CD4-positive, alpha-beta T cell treated with Interleukin-4 for 1 hour (primary cell): ENCODE results near the gene ASB14.
"Not testable (repeated sequence)": the region's sequence is repeated elsewhere in the genome, so short reads cannot be mapped to it uniquely, and the experiment has no call there.

Source experiments
- DNase-seq, 2 donors: peaks; one replicate each; pipeline ENCODE4 v3.0.0-alpha.2; 2020 to 2022

ASB14 gene

DNA sequence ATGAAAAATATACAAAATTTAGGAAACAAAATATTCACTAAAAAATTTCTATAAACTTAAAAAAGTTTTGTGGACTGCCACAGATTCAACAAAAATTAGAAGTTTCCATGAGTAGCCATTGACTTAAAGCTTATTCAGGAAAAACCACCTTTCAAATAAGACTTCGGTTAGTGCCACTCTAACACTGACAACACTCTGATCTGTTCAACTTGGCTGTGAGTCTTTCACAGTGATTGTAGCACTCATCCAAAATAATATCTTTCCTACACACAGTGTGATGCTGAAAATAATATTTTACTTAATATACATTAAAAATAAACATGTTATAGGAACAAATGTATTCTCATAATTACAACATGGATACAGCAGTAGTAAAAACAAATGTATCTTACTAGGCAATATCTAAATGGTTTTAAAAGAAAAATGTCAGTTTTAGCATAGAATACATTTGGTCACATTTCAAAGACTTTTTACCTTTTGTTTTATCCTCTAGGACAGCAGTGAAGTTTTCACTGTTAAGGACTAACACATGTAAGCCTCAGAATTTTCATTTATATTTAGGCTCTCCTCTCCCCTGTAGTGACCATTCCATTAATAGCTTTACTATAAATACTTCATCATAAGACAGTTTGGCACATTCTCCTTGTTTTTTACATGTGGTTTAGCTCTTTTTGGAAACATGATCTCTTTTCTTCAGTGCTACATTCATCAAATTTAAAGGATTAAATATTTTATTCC, at the start of gene ASB14:
Gene ASB14 (minus strand): TSS at position 527 of the 738 bp plus-strand sequence. CDS start 652 bp downstream, outside the sequence.
- no peak for DNase-seq

GRCh38 chr3:57339071-57339642, 46.7 kb upstream of the ASB14 start:
- DNase-seq = not testable (repeated sequence)

GRCh38 chr3:57338272-57339070, 46.0 kb upstream of the ASB14 start:
- DNase-seq = not testable (repeated sequence)

DNA sequence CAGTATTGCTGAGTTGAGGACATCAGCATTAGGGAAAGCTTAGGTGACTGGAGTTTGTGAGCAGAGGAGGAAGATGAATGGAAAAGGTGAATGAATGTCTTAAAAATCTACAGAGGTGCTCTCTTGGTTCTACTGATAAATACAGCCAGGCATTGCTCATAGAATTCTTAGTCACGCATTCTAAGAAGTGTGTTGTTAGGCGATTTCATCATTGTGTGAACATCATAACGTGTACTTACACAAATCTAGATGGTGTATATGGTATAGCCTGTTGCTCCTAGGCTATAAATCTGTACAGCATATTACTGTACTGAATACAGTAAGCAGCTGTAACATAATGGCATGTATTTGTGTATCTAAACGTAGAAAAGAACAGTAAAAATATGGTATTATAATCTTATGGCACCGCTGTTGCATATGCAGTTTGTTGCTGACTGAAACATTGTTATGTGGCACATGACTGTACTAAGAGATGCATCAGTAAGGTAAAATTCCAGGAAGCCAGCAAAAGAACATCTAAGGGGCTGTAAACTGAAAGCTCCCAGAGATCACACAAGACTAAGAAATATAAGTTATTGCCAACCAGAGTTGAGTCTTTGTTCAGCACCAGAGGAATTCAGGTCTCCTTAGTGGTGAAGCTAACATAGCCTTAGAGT, 42.9 kb upstream of the ASB14 start:
- no peak for DNase-seq

- DNase-seq = no peak
Measured at GRCh38 chr3:57331078-57331610, 38.7 kb upstream of the ASB14 start.

DNA sequence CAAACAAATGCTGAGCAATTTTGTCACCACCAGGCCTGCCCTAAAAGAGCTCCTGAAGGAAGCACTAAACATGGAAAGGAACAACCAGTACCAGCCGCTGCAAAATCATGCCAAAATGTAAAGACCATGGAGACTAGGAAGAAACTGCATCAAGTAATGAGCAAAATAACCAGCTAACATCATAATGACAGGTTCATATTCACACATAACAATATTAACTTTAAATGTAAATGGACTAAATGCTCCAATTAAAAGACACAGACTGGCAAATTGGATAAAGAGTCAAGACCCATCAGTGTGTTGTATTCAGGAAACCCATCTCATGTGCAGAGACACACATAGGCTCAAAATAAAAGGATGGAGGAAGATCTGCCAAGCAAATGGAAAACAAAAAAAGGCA, 34.0 kb upstream of the ASB14 start:
- not testable (repeated sequence) for DNase-seq

GRCh38 chr3:57314204-57314603, 21.7 kb upstream of the ASB14 start:
- DNase-seq = no peak

DNA sequence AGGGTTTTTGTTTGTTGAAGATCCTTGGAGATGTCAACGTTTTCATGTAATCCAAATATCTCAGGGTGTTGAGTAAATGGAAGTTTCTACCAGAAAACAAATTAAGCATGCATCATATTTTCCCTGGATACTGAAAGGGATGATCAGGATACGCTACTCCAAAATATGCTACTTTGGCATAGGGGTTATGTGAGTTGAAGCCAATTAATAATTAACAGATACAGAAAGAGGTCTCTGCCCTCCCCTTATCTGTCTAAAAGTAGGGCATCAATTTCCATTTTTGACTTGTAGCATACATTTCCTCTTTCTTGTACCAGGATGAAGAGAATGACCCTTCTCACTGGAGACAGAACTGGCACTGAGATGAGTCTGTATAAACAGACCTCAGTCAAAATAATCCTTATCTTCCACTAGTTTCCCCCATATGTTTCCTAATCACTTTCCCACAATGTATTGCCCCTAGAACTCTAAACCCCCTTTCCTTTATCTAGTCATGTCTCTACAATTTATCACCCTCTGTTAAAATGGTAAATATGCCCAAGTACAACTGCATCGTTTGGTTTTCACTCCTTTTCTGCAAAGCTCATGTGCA, 17.4 kb upstream of the ASB14 start:
- DNase-seq = no peak

- DNase-seq = not testable (repeated sequence)
Measured at GRCh38 chr3:57303520-57303919, 11.0 kb upstream of the ASB14 start.

- no peak for DNase-seq
Measured at GRCh38 chr3:57298041-57298440, 5.6 kb upstream of the ASB14 start.

DNA sequence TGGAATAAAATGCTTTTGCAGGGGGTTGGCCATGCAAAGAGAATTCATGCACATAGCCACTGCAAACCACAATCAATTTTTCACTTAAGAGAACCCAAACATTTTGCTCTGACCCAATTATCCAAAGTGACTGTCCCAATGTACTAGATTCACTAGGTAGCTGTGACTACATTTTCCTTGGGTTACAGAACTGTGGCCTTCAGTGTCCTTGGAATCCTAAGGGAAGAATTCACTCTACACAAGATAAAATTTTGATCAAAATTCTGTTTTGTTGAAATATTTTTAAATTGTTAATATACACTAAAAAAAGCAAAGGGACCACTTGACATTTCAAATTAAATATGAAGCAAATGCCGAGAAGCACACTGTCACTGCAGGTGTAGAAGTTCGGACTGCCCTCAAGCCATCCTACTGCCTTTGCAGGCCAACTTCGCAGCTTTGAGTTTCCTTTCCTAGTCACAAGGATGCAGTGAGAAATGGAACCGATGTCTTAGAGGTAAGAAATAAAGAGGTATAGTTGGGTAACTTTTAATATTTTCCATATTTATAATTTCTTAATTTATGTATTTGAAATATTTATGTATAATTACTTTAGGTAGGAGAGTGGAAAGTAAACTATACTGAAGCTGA, 527 bp upstream of the ASB14 start:
- no peak for DNase-seq

- DNase-seq = no peak
Measured at GRCh38 chr3:57288403-57288802, 4.1 kb downstream of the ASB14 start.

- no peak for DNase-seq
Measured at GRCh38 chr3:57287205-57287604, 5.3 kb downstream of the ASB14 start.

DNA sequence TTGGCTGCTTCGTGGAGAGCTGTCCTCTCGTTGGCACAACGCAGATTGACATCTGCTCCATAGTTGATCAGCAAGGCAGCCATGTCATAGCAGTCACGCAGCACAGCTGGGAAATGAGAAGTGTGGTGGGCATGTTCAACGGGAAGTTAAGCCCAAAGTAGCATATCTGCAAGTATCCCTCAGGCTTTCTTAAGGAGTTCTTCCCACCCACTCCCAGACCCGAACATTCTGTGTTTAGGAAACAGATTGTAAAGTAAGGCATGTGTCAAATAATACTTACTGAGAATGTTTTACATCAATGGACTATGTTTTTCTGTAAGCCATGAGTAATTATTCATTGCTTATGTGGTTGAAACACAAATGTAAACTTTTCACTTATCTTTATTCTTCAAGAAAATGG, 9.2 kb downstream of the ASB14 start:
- DNase-seq = no peak

DNA sequence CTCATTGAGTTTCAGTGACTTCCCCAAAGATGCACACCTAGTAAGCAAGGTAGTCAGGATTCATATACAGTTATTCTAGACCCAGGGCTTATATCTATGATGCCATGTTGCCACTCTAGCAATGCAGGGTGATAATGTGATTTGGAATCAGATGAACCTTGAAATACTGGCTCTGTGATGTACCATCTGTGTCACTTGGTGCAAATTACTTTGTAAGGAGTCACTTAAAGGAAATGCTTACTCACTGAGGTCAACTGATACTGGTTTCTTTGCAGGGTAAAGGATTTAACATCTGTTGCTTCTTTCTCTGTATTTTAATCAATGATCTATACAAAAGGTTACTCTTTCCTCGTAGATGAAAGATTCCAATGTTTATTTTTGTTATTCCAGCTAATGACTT, 10.8 kb downstream of the ASB14 start:
- DNase-seq = no peak

DNA sequence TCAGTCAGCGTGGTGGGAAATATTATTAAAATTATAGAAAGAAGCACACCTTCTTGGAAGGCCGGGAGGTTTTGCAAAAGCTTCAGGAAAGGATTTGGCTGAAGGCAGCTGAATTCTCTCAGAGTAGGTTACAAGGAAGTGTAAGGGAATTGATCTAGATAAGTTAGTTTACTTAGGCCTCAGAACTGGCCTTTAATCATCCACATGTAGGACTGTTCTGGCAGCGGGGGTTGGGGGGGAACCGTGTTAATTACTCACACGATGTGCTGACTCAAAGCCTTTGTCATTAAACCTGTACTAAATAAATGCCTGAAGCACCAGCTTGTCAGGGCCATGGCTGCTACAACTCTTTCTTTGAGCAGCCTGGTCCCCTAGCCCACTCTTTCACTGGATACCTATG, 12.8 kb downstream of the ASB14 start:
- DNase-seq = no peak

DNA sequence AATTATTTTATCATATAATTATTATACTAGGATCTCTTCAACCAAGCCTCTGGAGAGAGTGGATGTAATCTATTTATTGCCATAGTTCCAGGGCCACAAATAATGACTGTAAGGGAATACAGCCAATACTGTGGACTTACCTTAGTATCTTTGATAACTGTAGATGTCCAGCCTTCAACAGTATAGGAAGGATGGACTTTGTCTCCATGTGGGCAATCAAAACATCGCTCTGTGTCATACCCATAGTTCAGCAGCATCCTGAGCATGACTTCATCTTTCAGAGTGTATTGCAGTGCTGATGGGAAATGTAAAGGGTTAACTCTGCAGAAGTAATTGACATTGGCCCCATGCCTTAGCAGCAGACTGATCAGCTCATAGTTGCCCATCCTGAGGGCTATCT, 14.2 kb downstream of the ASB14 start:
- DNase-seq = no peak

GRCh38 chr3:57275393-57275792, 17.1 kb downstream of the ASB14 start:
- no peak for DNase-seq

- no peak for DNase-seq
Measured at GRCh38 chr3:57274845-57275244, 17.6 kb downstream of the ASB14 start.

- no peak for DNase-seq
Measured at GRCh38 chr3:57268416-57268815, 24.1 kb downstream of the ASB14 start.

- DNase-seq = no peak
Measured at GRCh38 chr3:57261929-57262328, 30.6 kb downstream of the ASB14 start.

- DNase-seq = no peak
Measured at GRCh38 chr3:57261119-57261518, 31.4 kb downstream of the ASB14 start.
